ENCODE measurements around the gene YY1.

YY1 gene

GRCh38 chr14:100250732-100251465 lies 12.0 kb downstream of the YY1 start:
- Histone ChIP-seq H3K36me3 (peaks cover 3% of the 10 kb centered on the region; the same call in 1 of the 2 replicates), H3K4me3 (ENCODE audit: low read depth, low read length) (no peak overlapping the region), H3K9me3 (no peaks in the 10 kb centered on the region), H3K4me1 (peaks cover 6% of the 10 kb centered on the region), H3K27me3 (no peaks in the 10 kb centered on the region)
- TF ChIP-seq, protein P1, sequence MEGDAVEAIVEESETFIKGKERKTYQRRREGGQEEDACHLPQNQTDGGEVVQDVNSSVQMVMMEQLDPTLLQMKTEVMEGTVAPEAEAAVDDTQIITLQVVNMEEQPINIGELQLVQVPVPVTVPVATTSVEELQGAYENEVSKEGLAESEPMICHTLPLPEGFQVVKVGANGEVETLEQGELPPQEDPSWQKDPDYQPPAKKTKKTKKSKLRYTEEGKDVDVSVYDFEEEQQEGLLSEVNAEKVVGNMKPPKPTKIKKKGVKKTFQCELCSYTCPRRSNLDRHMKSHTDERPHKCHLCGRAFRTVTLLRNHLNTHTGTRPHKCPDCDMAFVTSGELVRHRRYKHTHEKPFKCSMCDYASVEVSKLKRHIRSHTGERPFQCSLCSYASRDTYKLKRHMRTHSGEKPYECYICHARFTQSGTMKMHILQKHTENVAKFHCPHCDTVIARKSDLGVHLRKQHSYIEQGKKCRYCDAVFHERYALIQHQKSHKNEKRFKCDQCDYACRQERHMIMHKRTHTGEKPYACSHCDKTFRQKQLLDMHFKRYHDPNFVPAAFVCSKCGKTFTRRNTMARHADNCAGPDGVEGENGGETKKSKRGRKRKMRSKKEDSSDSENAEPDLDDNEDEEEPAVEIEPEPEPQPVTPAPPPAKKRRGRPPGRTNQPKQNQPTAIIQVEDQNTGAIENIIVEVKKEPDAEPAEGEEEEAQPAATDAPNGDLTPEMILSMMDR (IDR thresholded peaks at IDR 0.05; ENCODE audit: low read depth, low read length) = no peak
- no peak for DNase-seq

DNA sequence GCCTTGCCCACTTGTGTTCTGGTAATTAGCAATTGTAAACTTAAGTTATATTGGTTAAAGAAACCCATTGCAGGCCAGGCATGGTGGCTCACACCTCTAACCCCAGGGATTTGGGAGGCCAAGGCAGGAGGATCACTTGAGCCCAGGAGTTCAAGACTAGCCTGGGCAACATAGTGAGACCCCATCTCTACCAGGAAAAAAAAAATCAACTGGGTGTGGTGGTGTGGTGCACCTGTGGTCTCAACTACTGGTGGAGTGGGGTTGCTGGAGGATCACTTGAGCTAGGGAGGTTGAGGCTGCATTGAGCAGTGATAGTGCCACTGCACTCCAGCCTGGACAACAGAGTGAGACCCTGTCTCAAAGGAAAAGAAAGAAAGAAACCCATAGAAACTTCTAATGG lies 13.7 kb downstream of the YY1 start:
- peaks cover 3% of the 10 kb centered on the region; the same call in 1 of the 2 replicates for H3K36me3 ChIP-seq
- TF ChIP-seq, protein P1 (IDR thresholded peaks at IDR 0.05; ENCODE audit: low read depth, low read length) = no peak
- DNase-seq = no peak
- no peak overlapping the region for H3K4me3 ChIP-seq (ENCODE audit: low read depth, low read length)
- H3K27me3 ChIP-seq = no peaks in the 10 kb centered on the region
- no peaks in the 10 kb centered on the region for H3K4me1 ChIP-seq
- no peaks in the 10 kb centered on the region for H3K9me3 ChIP-seq

GRCh38 chr14:100256339-100256895 lies 17.5 kb downstream of the YY1 start:
- H3K4me3 ChIP-seq (ENCODE audit: low read depth, low read length) = no peak overlapping the region
- no peaks in the 10 kb centered on the region for H3K9me3 ChIP-seq
- H3K4me1 ChIP-seq = no peaks in the 10 kb centered on the region
- H3K27me3 ChIP-seq = no peaks in the 10 kb centered on the region
- TF ChIP-seq, protein P1 (IDR thresholded peaks at IDR 0.05; ENCODE audit: low read depth, low read length) = no peak
- H3K36me3 ChIP-seq = no peaks in the 10 kb centered on the region; the same call in 1 of the 2 replicates
- DNase-seq = no peak

- Histone ChIP-seq H3K27me3 (no peaks in the 10 kb centered on the region), H3K4me1 (no peaks in the 10 kb centered on the region), H3K9me3 (no peaks in the 10 kb centered on the region), H3K4me3 (ENCODE audit: low read depth, low read length) (no peak overlapping the region), H3K36me3 (peaks cover 42% of the 10 kb centered on the region)
- no peak for DNase-seq
- TF ChIP-seq, protein P1 (IDR thresholded peaks at IDR 0.05; ENCODE audit: low read depth, low read length) = no peak
Measured at GRCh38 chr14:100261621-100262020, 22.7 kb downstream of the YY1 start.

DNA sequence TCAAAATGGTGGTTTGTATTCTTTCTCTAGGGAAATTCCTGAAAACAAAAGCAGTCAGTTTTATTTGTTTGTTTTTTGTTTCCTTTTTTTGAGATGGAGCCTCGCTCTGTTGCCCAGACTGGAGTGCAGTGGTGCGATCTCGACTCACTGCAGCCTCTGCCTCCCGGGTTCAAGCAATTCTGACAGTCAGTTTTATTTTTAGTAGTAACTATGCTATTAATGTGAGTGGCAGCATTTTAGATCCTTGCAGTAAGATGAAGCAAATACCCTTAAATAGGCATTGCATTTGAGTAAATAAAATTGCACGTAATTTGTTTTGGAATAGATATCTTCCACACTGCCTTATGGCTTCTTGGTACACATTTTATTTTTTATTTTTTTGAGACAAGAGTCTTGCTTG lies 23.6 kb downstream of the YY1 start:
- no peak for DNase-seq
- no peaks in the 10 kb centered on the region for H3K27me3 ChIP-seq
- no peak overlapping the region for H3K4me3 ChIP-seq (ENCODE audit: low read depth, low read length)
- TF ChIP-seq, protein P1 (IDR thresholded peaks at IDR 0.05; ENCODE audit: low read depth, low read length) = no peak
- no peaks in the 10 kb centered on the region for H3K4me1 ChIP-seq
- H3K9me3 ChIP-seq = no peaks in the 10 kb centered on the region
- peaks cover 47% of the 10 kb centered on the region for H3K36me3 ChIP-seq

- no peaks in the 10 kb centered on the region for H3K4me1 ChIP-seq
- DNase-seq = no peak
Measured at GRCh38 chr14:100263141-100263540, 24.2 kb downstream of the YY1 start.

More at GRCh38 chr14:100263141-100263540, 24.2 kb downstream of the YY1 start:
- peaks cover 47% of the 10 kb centered on the region for H3K36me3 ChIP-seq
- H3K27me3 ChIP-seq = no peaks in the 10 kb centered on the region
- H3K4me3 ChIP-seq (ENCODE audit: low read depth, low read length) = no peak overlapping the region
- no peaks in the 10 kb centered on the region for H3K9me3 ChIP-seq
- TF ChIP-seq, protein P1 (IDR thresholded peaks at IDR 0.05; ENCODE audit: low read depth, low read length) = no peak

All from BE2C (cell line).